Peyer's patch (tissue), 4 donors: ENCODE data around the gene LMTK3.

Experiments used
- POLR2A ChIP-seq, 2 donors: fragments of 450-650 bp; IDR thresholded peaks; one replicate each; pipeline ENCODE4 v1.5.1; 2017; ENCODE audit warnings: antibody characterized with exemption in 2 of 2, mild to moderate bottlenecking in 2 of 2, moderate library complexity in 2 of 2
- TF ChIP-seq, protein P1 (sequence below), 6 experiments: fragments of 450-650 bp in 4 of 6; fragments of 200-600 bp in 2 of 6; sonication (generic) in 1 of 6; IDR thresholded peaks; one replicate each; pipeline ENCODE4 v1.5.1; 2017 to 2019; ENCODE audit warnings: antibody characterized with exemption in 6 of 6, mild to moderate bottlenecking in 3 of 6, moderate library complexity in 1 of 6

DNA sequence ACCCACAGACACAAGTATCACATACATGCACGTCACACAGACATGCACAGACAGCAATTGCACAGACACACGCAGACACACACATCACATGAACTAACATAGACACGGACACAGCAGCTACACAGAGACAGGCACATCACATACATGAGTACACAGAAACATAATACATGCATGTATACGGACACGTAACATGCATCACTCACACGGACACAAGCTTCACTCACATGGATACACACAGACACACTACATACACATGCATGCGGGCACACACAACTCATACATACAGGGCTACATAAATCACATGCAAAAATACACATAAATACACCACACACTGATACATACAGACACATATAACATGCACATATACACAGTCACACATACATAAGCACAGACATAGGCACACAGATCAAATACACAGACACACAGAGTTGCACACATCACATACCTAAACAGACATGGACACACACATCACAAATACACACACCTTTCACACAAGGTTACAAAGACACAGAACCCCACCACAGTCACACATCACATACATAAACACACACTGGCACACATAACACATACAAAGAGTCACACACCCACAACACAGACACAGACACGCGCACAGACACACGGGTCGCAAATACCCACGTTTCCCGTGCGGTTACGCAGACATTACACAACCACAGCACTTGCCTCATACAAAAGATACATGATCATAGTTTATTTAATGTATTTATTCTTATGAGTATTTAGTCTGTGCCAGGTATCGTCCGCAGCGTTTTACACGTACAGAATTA is 1.1 kb upstream of the LMTK3 start:
- TF ChIP-seq, protein P1, sequence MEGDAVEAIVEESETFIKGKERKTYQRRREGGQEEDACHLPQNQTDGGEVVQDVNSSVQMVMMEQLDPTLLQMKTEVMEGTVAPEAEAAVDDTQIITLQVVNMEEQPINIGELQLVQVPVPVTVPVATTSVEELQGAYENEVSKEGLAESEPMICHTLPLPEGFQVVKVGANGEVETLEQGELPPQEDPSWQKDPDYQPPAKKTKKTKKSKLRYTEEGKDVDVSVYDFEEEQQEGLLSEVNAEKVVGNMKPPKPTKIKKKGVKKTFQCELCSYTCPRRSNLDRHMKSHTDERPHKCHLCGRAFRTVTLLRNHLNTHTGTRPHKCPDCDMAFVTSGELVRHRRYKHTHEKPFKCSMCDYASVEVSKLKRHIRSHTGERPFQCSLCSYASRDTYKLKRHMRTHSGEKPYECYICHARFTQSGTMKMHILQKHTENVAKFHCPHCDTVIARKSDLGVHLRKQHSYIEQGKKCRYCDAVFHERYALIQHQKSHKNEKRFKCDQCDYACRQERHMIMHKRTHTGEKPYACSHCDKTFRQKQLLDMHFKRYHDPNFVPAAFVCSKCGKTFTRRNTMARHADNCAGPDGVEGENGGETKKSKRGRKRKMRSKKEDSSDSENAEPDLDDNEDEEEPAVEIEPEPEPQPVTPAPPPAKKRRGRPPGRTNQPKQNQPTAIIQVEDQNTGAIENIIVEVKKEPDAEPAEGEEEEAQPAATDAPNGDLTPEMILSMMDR (IDR thresholded peaks at IDR 0.05): no peak
- TF ChIP-seq POLR2A (IDR thresholded peaks at IDR 0.05): no peak
